WTC11 (cell line): ENCODE results near the gene RNU2-1.
"Not testable (repeated sequence)": the region's sequence is repeated elsewhere in the genome, so short reads cannot be mapped to it uniquely, and the experiment has no call there.

ENCODE experiments used
- OVOL2 ChIP-seq: fragments of 250-450 bp; sonication (Bioruptor Pico); IDR thresholded peaks from 2 replicates; pipeline ENCODE4 v1.9.0; 2021; ENCODE audit warnings: mild to moderate bottlenecking, borderline replicate concordance
- TP53 ChIP-seq: sonication (generic); formaldehyde crosslinking; IDR thresholded peaks from 2 replicates; pipeline ENCODE4 v1.8.1; 2023; ENCODE audit warnings: mild to moderate bottlenecking, missing genetic modification reagents
- ZNF232 ChIP-seq: sonication (generic); formaldehyde crosslinking; IDR thresholded peaks from 2 replicates; pipeline ENCODE4 v1.8.0; 2022; ENCODE audit warnings: mild to moderate bottlenecking, missing genetic modification reagents
- TF ChIP-seq, protein P1 (sequence below): fragments of 200-600 bp; IDR thresholded peaks from 2 replicates; pipeline ENCODE4 v1.8.0; 2022; ENCODE audit warnings: antibody characterized with exemption
- TF ChIP-seq, protein P2 (sequence below): sonication (generic); formaldehyde crosslinking; IDR thresholded peaks from 2 replicates; pipeline ENCODE4 v1.8.1; 2023; ENCODE audit warnings: mild to moderate bottlenecking, missing genetic modification reagents
- TF ChIP-seq, protein P3 (sequence below): sonication (generic); formaldehyde crosslinking; conservative IDR thresholded peaks from 2 replicates; pipeline ENCODE4 v1.8.1; 2022; ENCODE audit warnings: mild to moderate bottlenecking, missing genetic modification reagents

DNA sequence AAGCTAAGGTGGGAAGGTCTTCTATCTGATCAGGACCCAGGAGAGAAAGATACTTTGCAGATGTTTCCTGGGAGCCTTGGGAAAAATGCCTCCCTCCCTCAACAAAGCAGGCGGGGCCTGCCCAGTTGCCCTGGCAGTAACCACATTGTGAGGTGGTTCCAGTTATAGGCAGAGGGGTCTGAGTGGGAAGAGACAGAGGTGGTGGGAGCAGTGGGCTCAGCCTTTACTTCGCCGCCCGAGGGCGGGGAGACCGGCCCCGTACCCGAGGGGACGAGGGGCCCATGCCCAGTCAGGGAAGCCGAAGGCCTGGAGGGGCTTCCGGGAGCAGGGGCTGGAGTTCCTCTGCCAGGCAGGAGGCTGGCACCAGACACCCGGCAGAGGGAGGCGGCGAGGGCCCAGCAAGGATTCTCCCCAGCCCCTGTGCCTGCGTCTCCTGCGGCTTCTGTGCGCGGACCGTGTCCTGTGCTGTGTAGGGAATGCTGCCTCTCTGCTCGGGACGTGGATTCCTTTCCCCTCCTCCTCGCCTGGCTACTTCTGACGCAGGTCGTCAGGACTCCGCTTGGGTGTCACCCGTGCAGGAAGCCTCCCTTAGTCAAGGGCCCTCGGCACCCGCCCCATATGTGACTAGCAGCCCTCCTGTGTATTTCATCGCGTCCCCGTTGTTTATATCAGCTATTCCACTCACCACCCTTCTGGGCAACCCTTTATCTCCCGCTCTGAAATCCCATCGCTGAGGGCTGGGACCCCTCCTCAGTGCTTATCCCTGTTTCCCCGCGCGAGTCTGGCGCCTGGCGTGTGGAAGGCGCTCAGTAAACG is 2.4 kb downstream of the RNU2-1 start:
- TF ChIP-seq TP53 (CRISPR knock-in tag); ZNF232; OVOL2 (CRISPR knock-in tag): not testable (repeated sequence)
- TF ChIP-seq, protein P1, sequence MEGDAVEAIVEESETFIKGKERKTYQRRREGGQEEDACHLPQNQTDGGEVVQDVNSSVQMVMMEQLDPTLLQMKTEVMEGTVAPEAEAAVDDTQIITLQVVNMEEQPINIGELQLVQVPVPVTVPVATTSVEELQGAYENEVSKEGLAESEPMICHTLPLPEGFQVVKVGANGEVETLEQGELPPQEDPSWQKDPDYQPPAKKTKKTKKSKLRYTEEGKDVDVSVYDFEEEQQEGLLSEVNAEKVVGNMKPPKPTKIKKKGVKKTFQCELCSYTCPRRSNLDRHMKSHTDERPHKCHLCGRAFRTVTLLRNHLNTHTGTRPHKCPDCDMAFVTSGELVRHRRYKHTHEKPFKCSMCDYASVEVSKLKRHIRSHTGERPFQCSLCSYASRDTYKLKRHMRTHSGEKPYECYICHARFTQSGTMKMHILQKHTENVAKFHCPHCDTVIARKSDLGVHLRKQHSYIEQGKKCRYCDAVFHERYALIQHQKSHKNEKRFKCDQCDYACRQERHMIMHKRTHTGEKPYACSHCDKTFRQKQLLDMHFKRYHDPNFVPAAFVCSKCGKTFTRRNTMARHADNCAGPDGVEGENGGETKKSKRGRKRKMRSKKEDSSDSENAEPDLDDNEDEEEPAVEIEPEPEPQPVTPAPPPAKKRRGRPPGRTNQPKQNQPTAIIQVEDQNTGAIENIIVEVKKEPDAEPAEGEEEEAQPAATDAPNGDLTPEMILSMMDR, result not testable (repeated sequence)
- TF ChIP-seq, protein P2, sequence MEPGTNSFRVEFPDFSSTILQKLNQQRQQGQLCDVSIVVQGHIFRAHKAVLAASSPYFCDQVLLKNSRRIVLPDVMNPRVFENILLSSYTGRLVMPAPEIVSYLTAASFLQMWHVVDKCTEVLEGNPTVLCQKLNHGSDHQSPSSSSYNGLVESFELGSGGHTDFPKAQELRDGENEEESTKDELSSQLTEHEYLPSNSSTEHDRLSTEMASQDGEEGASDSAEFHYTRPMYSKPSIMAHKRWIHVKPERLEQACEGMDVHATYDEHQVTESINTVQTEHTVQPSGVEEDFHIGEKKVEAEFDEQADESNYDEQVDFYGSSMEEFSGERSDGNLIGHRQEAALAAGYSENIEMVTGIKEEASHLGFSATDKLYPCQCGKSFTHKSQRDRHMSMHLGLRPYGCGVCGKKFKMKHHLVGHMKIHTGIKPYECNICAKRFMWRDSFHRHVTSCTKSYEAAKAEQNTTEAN (CRISPR knock-in tag), result not testable (repeated sequence)
- TF ChIP-seq, protein P3, sequence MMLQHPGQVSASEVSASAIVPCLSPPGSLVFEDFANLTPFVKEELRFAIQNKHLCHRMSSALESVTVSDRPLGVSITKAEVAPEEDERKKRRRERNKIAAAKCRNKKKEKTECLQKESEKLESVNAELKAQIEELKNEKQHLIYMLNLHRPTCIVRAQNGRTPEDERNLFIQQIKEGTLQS (CRISPR knock-in tag), result not testable (repeated sequence)
